DOHH2 (cell line): ENCODE results near the gene MUL1.

Experiments
- EZH2phosphoT487 ChIP-seq: fragments of 200-600 bp; sonication (generic); IDR thresholded peaks from 2 replicates; pipeline ENCODE4 v1.6.1; 2017; ENCODE audit warnings: borderline replicate concordance, mild to moderate bottlenecking, antibody characterized with exemption, low read length, moderate library complexity, mixed read lengths
- TF ChIP-seq, protein P1 (sequence below): fragments of 200-600 bp; sonication (generic); IDR thresholded peaks from one replicate; pipeline ENCODE4 v1.5.1; 2014; ENCODE audit warnings: antibody characterized with exemption, mild to moderate bottlenecking, low read depth, low read length; ENCODE audit not compliant: poor library complexity, severe bottlenecking

DNA sequence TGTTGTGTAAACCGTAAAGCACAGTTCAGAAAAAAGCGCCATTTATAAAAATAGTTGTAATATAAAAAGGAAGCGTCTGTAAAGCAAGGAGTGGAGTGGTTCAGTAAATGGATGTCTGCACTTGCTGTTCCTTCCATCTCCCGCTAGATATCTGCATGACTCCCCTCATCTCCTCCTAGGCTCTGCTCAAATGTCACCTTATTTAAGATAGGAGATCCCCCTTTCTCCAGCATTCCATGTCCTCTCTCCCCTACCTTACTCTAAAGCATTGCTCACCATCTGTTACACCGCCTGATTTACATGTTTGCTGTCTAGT is 745 bp downstream of the MUL1 start:
- TF ChIP-seq, protein P1, sequence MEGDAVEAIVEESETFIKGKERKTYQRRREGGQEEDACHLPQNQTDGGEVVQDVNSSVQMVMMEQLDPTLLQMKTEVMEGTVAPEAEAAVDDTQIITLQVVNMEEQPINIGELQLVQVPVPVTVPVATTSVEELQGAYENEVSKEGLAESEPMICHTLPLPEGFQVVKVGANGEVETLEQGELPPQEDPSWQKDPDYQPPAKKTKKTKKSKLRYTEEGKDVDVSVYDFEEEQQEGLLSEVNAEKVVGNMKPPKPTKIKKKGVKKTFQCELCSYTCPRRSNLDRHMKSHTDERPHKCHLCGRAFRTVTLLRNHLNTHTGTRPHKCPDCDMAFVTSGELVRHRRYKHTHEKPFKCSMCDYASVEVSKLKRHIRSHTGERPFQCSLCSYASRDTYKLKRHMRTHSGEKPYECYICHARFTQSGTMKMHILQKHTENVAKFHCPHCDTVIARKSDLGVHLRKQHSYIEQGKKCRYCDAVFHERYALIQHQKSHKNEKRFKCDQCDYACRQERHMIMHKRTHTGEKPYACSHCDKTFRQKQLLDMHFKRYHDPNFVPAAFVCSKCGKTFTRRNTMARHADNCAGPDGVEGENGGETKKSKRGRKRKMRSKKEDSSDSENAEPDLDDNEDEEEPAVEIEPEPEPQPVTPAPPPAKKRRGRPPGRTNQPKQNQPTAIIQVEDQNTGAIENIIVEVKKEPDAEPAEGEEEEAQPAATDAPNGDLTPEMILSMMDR = no peak
- no peak for TF ChIP-seq EZH2phosphoT487
